ENCODE results near the gene TUBB4A.

The TUBB4A gene

GRCh38 chr19:6483235-6483634 lies 18.9 kb downstream of the TUBB4A start:
- H2AFZ ChIP-seq (ENCODE audit: low read depth, low read length), result no peak overlapping the region
- H3K4me3 ChIP-seq (ENCODE audit: low read depth in 1 of 2, low read length in 2 of 2), result no peak overlapping the region
- H3K36me3 ChIP-seq (ENCODE audit: insufficient read depth, low read length), result peaks cover 10% of the 10 kb centered on the region
- H3K9ac ChIP-seq (ENCODE audit: low read depth, low read length), result no peak overlapping the region
- no peak overlapping the region for H3K4me2 ChIP-seq (ENCODE audit: insufficient read depth, low read length)
- ATAC-seq (ENCODE audit: insufficient read depth, low read depth) (no peak), DNase-seq (no peak)
- H3K9me3 ChIP-seq (ENCODE audit: insufficient read depth, low read length, severe bottlenecking), result no peaks in the 10 kb centered on the region
- TF ChIP-seq EZH2 (IDR thresholded peaks at IDR 0.05; ENCODE audit: borderline replicate concordance, low read depth, low read length, severe bottlenecking) (no peak), CTCF (IDR thresholded peaks at IDR 0.05; ENCODE audit: borderline replicate concordance, extremely low read depth, low read length, poor library complexity, severe bottlenecking) (no peak)
- H4K20me1 ChIP-seq (ENCODE audit: insufficient read depth, low read length), result no peaks in the 10 kb centered on the region
- no peak overlapping the region for H3K27ac ChIP-seq (ENCODE audit: low read length)
- no peaks in the 10 kb centered on the region for H3K27me3 ChIP-seq (ENCODE audit: insufficient read depth, low read length, poor library complexity)
- H3K4me1 ChIP-seq (ENCODE audit: insufficient read depth, low read length), result peaks cover 28% of the 10 kb centered on the region
- peaks cover 20% of the 10 kb centered on the region for H3K79me2 ChIP-seq (ENCODE audit: insufficient read depth, low read length)

- Histone ChIP-seq H3K4me3 (ENCODE audit: low read depth in 1 of 2, low read length in 2 of 2) (peak overlapping the region in 1 of 2 experiments; percentile 77; a peak in 1 of 4 replicates), H3K27ac (ENCODE audit: low read length) (peak overlapping the region; percentile 92), H3K9ac (ENCODE audit: low read depth, low read length) (peak overlapping the region; percentile 79), H3K4me1 (ENCODE audit: insufficient read depth, low read length) (peaks cover 28% of the 10 kb centered on the region), H2AFZ (ENCODE audit: low read depth, low read length) (peak overlapping the region; percentile 75), H3K27me3 (ENCODE audit: insufficient read depth, low read length, poor library complexity) (no peaks in the 10 kb centered on the region), H3K9me3 (ENCODE audit: insufficient read depth, low read length, severe bottlenecking) (no peaks in the 10 kb centered on the region), H3K36me3 (ENCODE audit: insufficient read depth, low read length) (peaks cover 10% of the 10 kb centered on the region), H3K79me2 (ENCODE audit: insufficient read depth, low read length) (peaks cover 20% of the 10 kb centered on the region), H3K4me2 (ENCODE audit: insufficient read depth, low read length) (peak overlapping the region; percentile 88), H4K20me1 (ENCODE audit: insufficient read depth, low read length) (no peaks in the 10 kb centered on the region)
- ATAC-seq (ENCODE audit: insufficient read depth, low read depth), result no peak
- TF ChIP-seq EZH2 (IDR thresholded peaks at IDR 0.05; ENCODE audit: borderline replicate concordance, low read depth, low read length, severe bottlenecking) (no peak), CTCF (IDR thresholded peaks at IDR 0.05; ENCODE audit: borderline replicate concordance, extremely low read depth, low read length, poor library complexity, severe bottlenecking) (no peak)
- no peak for DNase-seq
Measured at GRCh38 chr19:6482343-6482686, 19.8 kb downstream of the TUBB4A start.

- peaks cover 28% of the 10 kb centered on the region for H3K4me1 ChIP-seq (ENCODE audit: insufficient read depth, low read length)
- TF ChIP-seq CTCF (IDR thresholded peaks at IDR 0.05; ENCODE audit: borderline replicate concordance, extremely low read depth, low read length, poor library complexity, severe bottlenecking) (peak; percentile 38), EZH2 (IDR thresholded peaks at IDR 0.05; ENCODE audit: borderline replicate concordance, low read depth, low read length, severe bottlenecking) (no peak)
- H3K79me2 ChIP-seq (ENCODE audit: insufficient read depth, low read length), result peaks cover 20% of the 10 kb centered on the region
- peak within 1 kb of the TSS; percentile 79 for H3K9ac ChIP-seq (ENCODE audit: low read depth, low read length)
- H3K9me3 ChIP-seq (ENCODE audit: insufficient read depth, low read length, severe bottlenecking), result no peaks in the 10 kb centered on the region
- H3K27ac ChIP-seq (ENCODE audit: low read length), result peak within 1 kb of the TSS; percentile 92
- DNase-seq, result peak; percentile 87
- peak; percentile 92 for ATAC-seq (ENCODE audit: insufficient read depth, low read depth)
- H3K27me3 ChIP-seq (ENCODE audit: insufficient read depth, low read length, poor library complexity), result no peaks in the 10 kb centered on the region
- peaks cover 16% of the 10 kb centered on the region for H3K36me3 ChIP-seq (ENCODE audit: insufficient read depth, low read length)
- H2AFZ ChIP-seq (ENCODE audit: low read depth, low read length), result peak within 1 kb of the TSS; percentile 75
- no peaks in the 10 kb centered on the region for H4K20me1 ChIP-seq (ENCODE audit: insufficient read depth, low read length)
- peak within 1 kb of the TSS; percentile 53 to 77; a peak in 3 of 4 replicates for H3K4me3 ChIP-seq (ENCODE audit: low read depth in 1 of 2, low read length in 2 of 2)
- H3K4me2 ChIP-seq (ENCODE audit: insufficient read depth, low read length), result peak within 1 kb of the TSS; percentile 88
Measured at GRCh38 chr19:6481541-6482342, 20.4 kb downstream of the TUBB4A start, which contains the start of gene DENND1C. Gene DENND1C, minus strand, starts transcription at chr19:6481787. Its CDS starts 92 bp downstream, at chr19:6481695.

Measured in DND-41 (cell line).